ENCODE measurements around the gene ADSL. TPM values are rescaled to one million over a fixed set of nuclear protein-coding genes. Genes with fewer than 3 reads are reported as not detected.

The ADSL gene
- total and polyA plus RNA-seq, 4 donors = 19.4 to 54.5 (median 39.8) TPM

DNA sequence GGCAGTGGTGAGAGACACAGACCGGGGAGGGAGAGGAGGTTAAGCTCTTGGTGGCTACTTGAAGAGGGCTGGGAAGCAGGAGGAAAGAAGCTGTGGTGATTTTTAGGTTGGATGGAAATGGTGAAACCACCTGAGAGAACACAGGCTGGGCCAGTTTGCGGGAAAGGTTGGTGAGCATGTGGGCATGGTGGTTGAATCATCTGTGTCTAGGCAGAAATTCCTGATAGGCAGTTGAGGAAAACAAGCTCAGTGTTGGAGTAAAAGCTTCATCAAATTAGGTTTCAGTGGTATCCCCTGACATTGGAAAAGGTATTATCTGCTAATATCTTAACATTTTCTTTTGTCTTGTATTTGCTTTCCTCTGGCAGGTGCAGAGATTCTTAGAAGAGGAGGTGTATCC, 19.8 kb downstream of the ADSL start:
- H3K4me1 ChIP-seq (ENCODE audit: control insufficient read depth in 4 of 4, insufficient read depth in 4 of 4, low read length in 3 of 4) = peaks cover 0 to 4% (median under 1%) of the 10 kb centered on the region in 4 donors
- no peaks in the 10 kb centered on the region for H3K27me3 ChIP-seq (ENCODE audit: control insufficient read depth in 4 of 4, insufficient read depth in 4 of 4, low read length in 3 of 4)
- H3K9ac ChIP-seq (ENCODE audit: low read depth in 1 of 2, low read length in 2 of 2) = no peak overlapping the region
- DNase-seq (ENCODE audit: low spot score) = no peak
- H3K9me3 ChIP-seq (ENCODE audit: control insufficient read depth in 4 of 4, low read length in 3 of 4) = no peaks in the 10 kb centered on the region
- H3K27ac ChIP-seq (ENCODE audit: low read depth in 1 of 2, low read length in 2 of 2) = no peak overlapping the region
- H3K36me3 ChIP-seq (ENCODE audit: control insufficient read depth in 4 of 4, insufficient read depth in 3 of 4, low read depth in 1 of 4, low read length in 3 of 4) = peaks cover 19 to 62% (median 52%) of the 10 kb centered on the region in 4 donors
- no peak for TF ChIP-seq TAF1 (conservative IDR thresholded peaks at IDR 0.05)
- no peak for TF ChIP-seq REST (IDR thresholded peaks at IDR 0.05)
- no peak for TF ChIP-seq NR2F2 (IDR thresholded peaks at IDR 0.05)
- TF ChIP-seq YY1 (IDR thresholded peaks at IDR 0.05) = no peak
- no peak for TF ChIP-seq RXRA (IDR thresholded peaks at IDR 0.05)
- no peak for TF ChIP-seq JUND (IDR thresholded peaks at IDR 0.05)
- TF ChIP-seq, protein P1, sequence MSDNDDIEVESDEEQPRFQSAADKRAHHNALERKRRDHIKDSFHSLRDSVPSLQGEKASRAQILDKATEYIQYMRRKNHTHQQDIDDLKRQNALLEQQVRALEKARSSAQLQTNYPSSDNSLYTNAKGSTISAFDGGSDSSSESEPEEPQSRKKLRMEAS (IDR thresholded peaks at IDR 0.05) = no peak
- TF ChIP-seq, protein P2, sequence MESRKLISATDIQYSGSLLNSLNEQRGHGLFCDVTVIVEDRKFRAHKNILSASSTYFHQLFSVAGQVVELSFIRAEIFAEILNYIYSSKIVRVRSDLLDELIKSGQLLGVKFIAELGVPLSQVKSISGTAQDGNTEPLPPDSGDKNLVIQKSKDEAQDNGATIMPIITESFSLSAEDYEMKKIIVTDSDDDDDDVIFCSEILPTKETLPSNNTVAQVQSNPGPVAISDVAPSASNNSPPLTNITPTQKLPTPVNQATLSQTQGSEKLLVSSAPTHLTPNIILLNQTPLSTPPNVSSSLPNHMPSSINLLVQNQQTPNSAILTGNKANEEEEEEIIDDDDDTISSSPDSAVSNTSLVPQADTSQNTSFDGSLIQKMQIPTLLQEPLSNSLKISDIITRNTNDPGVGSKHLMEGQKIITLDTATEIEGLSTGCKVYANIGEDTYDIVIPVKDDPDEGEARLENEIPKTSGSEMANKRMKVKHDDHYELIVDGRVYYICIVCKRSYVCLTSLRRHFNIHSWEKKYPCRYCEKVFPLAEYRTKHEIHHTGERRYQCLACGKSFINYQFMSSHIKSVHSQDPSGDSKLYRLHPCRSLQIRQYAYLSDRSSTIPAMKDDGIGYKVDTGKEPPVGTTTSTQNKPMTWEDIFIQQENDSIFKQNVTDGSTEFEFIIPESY (IDR thresholded peaks at IDR 0.05) = no peak
- TF ChIP-seq, protein P3, sequence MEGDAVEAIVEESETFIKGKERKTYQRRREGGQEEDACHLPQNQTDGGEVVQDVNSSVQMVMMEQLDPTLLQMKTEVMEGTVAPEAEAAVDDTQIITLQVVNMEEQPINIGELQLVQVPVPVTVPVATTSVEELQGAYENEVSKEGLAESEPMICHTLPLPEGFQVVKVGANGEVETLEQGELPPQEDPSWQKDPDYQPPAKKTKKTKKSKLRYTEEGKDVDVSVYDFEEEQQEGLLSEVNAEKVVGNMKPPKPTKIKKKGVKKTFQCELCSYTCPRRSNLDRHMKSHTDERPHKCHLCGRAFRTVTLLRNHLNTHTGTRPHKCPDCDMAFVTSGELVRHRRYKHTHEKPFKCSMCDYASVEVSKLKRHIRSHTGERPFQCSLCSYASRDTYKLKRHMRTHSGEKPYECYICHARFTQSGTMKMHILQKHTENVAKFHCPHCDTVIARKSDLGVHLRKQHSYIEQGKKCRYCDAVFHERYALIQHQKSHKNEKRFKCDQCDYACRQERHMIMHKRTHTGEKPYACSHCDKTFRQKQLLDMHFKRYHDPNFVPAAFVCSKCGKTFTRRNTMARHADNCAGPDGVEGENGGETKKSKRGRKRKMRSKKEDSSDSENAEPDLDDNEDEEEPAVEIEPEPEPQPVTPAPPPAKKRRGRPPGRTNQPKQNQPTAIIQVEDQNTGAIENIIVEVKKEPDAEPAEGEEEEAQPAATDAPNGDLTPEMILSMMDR (IDR thresholded peaks at IDR 0.05; ENCODE audit: low read depth, low read length, missing input control) = no peak
- no peak for TF ChIP-seq GABPA (IDR thresholded peaks at IDR 0.05 in 1 of 2, conservative IDR thresholded peaks at IDR 0.05 in 1 of 2)
- TF ChIP-seq FOXA1 (IDR thresholded peaks at IDR 0.05) = no peak
- no peak for TF ChIP-seq HNF4A (conservative IDR thresholded peaks at IDR 0.05)
- no peak for TF ChIP-seq SP1 (IDR thresholded peaks at IDR 0.05)
- TF ChIP-seq FOXA2 (IDR thresholded peaks at IDR 0.05) = no peak
- no peak for TF ChIP-seq EGR1 (IDR thresholded peaks at IDR 0.05; ENCODE audit: low read depth in 2 of 2)
- no peak for TF ChIP-seq HNF4G (IDR thresholded peaks at IDR 0.05)
- no peak for TF ChIP-seq RAD21 (IDR thresholded peaks at IDR 0.05)
- TF ChIP-seq, protein P4, sequence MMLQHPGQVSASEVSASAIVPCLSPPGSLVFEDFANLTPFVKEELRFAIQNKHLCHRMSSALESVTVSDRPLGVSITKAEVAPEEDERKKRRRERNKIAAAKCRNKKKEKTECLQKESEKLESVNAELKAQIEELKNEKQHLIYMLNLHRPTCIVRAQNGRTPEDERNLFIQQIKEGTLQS (IDR thresholded peaks at IDR 0.05) = no peak
- H3K4me3 ChIP-seq (ENCODE audit: low read depth in 1 of 3, low read length in 3 of 3) = no peak overlapping the region
- WGBS = 97% methylated on average over 2 of the region's 2 CpGs

Measured in liver (tissue), 9 donors.